GM21423 (cell line): ENCODE results near the gene BAIAP2L1.
"Not testable (repeated sequence)": the region's sequence is repeated elsewhere in the genome, so short reads cannot be mapped to it uniquely, and the experiment has no call there.

Experiments
- ATAC-seq: cut with Tn5 transposase; IDR thresholded peaks from one replicate; pipeline ENCODE4 v1.9.1; 2021; ENCODE audit warnings: mild to moderate bottlenecking, moderate library complexity; ENCODE audit not compliant: unreplicated experiment

The BAIAP2L1 gene

GRCh38 chr7:98400542-98401340 is at the start of gene BAIAP2L1:
BAIAP2L1 (minus strand) TSS chr7:98401090; CDS start chr7:98400852, 238 bp downstream.
- ATAC-seq: peak; percentile 71

GRCh38 chr7:98448766-98449165 is 47.9 kb upstream of the BAIAP2L1 start:
- ATAC-seq: no peak

GRCh38 chr7:98440992-98441391 is 40.1 kb upstream of the BAIAP2L1 start:
- ATAC-seq: not testable (repeated sequence)

GRCh38 chr7:98439484-98439883 is 38.6 kb upstream of the BAIAP2L1 start:
- ATAC-seq: no peak

GRCh38 chr7:98434087-98434486 is 33.2 kb upstream of the BAIAP2L1 start:
- no peak for ATAC-seq

GRCh38 chr7:98429799-98430198 is 28.9 kb upstream of the BAIAP2L1 start:
- ATAC-seq: no peak

GRCh38 chr7:98423043-98423442 is 22.2 kb upstream of the BAIAP2L1 start:
- ATAC-seq: no peak

GRCh38 chr7:98420966-98421612 is 20.2 kb upstream of the BAIAP2L1 start:
- ATAC-seq: no peak

GRCh38 chr7:98419988-98420387 is 19.1 kb upstream of the BAIAP2L1 start:
- ATAC-seq: not testable (repeated sequence)

GRCh38 chr7:98419316-98419691 is 18.4 kb upstream of the BAIAP2L1 start:
- ATAC-seq: not testable (repeated sequence)

- no peak for ATAC-seq
Measured at GRCh38 chr7:98418636-98419315, 17.9 kb upstream of the BAIAP2L1 start.

GRCh38 chr7:98418271-98418635 is 17.4 kb upstream of the BAIAP2L1 start:
- no peak for ATAC-seq

GRCh38 chr7:98417604-98418270 is 16.8 kb upstream of the BAIAP2L1 start:
- ATAC-seq: not testable (repeated sequence)

GRCh38 chr7:98414205-98414900 is 13.5 kb upstream of the BAIAP2L1 start:
- ATAC-seq: no peak

- not testable (repeated sequence) for ATAC-seq
Measured at GRCh38 chr7:98413655-98414054, 12.8 kb upstream of the BAIAP2L1 start.

- ATAC-seq: no peak
Measured at GRCh38 chr7:98409843-98410242, 9.0 kb upstream of the BAIAP2L1 start.

GRCh38 chr7:98408146-98408545 is 7.3 kb upstream of the BAIAP2L1 start:
- ATAC-seq: not testable (repeated sequence)

- ATAC-seq: no peak
Measured at GRCh38 chr7:98406827-98407226, 5.9 kb upstream of the BAIAP2L1 start.

- no peak for ATAC-seq
Measured at GRCh38 chr7:98404840-98405239, 4.0 kb upstream of the BAIAP2L1 start.

- ATAC-seq: no peak
Measured at GRCh38 chr7:98399890-98400541, 874 bp downstream of the BAIAP2L1 start.
